CD4-positive, alpha-beta T cell treated with Interleukin-6 at 100 ng/mL for 8 hours (primary cell): ENCODE results near the gene PCDH10.

ENCODE experiments used
- DNase-seq: peaks from one replicate; pipeline ENCODE4 v3.0.0-alpha.2; 2020; ENCODE audit warnings: mixed read lengths, low spot score

Gene PCDH10, protein sequence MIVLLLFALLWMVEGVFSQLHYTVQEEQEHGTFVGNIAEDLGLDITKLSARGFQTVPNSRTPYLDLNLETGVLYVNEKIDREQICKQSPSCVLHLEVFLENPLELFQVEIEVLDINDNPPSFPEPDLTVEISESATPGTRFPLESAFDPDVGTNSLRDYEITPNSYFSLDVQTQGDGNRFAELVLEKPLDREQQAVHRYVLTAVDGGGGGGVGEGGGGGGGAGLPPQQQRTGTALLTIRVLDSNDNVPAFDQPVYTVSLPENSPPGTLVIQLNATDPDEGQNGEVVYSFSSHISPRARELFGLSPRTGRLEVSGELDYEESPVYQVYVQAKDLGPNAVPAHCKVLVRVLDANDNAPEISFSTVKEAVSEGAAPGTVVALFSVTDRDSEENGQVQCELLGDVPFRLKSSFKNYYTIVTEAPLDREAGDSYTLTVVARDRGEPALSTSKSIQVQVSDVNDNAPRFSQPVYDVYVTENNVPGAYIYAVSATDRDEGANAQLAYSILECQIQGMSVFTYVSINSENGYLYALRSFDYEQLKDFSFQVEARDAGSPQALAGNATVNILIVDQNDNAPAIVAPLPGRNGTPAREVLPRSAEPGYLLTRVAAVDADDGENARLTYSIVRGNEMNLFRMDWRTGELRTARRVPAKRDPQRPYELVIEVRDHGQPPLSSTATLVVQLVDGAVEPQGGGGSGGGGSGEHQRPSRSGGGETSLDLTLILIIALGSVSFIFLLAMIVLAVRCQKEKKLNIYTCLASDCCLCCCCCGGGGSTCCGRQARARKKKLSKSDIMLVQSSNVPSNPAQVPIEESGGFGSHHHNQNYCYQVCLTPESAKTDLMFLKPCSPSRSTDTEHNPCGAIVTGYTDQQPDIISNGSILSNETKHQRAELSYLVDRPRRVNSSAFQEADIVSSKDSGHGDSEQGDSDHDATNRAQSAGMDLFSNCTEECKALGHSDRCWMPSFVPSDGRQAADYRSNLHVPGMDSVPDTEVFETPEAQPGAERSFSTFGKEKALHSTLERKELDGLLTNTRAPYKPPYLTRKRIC

DNA sequence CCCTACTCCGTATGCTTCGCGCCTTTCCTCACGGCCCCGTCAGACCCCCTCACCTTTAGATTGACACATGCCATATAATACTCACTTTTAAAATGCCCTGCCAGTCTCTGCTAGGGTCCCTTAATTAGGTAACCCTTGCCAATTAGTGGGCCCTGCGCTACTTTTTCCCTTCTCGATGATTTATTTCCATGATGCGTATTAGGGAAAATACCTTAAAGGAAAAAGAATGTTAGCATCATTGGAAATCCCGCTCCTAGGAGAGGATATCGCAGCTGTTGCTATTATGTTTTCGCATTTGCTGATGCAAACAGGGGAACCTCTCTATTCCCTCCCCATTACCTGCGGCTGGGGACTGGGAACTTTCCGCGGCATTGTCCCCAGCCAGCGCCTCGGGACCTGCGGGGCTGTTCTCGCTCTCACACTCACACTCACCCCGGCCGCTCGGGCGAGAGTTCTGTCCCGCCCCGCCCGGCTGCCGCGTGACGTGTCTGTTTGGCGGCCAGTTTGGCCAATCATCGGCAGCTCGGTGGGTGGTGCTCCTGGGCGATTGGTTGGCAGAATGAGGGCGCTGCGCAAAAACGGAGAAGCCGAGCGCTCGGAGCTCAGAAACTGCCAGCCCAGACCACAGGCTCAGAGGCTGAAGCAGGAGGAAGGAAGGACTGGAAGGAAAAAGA, at the start of gene PCDH10:
Gene PCDH10 (plus strand): TSS at position 605 of the 674 bp plus-strand sequence. CDS start 847 bp downstream, outside the sequence.
- DNase-seq, result no peak

DNA sequence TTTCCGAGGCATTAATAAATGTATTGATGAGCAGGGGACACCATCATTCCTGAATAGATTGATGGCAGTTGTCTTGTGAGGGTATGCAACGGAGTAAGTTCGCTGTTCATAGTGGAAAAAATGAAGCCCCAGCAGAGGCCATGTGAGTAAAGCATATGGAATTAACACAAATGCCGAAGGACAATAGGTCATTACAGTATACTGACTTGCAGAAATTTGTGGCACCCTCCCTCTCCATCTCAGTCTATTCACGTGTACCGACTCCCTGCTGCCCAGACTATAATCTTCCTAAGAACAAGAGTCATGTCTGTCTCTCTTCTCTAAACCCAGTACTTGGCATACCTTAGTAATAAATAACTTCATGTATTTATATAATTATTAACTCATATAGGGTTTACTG, 47.1 kb upstream of the PCDH10 start:
- DNase-seq, result no peak

DNA sequence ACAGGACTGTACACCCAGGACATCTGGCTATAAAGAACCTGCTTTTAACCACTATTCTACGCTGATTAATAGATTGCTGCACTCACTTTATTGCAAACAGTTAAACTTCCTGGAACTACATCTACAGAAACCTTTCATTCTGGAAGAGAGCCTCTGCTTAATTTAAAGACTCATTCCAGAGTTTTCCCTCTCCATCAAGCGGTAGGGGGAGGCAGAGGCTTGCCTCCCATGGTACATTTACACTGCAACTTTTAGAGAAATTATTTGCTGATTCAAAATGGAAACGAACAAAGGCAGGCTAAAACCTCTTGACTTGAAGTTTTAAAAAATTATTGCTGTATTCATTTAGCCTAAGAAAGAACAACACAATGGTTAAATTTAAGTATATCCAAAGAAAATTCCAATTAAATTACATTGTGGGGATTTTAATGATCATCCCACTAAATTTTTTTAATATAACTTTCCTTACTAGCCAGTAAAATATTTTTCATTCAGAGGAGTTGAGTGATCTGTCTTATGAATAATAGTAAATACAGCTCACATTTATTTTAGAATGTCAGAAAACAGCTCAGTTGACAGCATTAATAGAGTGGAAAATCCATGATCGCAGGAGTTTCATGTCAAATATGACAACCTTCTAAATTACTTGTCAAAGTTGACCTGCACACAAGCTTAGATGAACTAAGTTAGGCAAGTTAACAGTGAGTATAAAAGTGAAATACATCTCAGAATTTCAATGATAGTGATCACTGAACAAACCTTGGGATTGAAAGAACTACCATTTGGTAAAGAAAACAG, 46.3 kb upstream of the PCDH10 start:
- DNase-seq, result no peak

DNA sequence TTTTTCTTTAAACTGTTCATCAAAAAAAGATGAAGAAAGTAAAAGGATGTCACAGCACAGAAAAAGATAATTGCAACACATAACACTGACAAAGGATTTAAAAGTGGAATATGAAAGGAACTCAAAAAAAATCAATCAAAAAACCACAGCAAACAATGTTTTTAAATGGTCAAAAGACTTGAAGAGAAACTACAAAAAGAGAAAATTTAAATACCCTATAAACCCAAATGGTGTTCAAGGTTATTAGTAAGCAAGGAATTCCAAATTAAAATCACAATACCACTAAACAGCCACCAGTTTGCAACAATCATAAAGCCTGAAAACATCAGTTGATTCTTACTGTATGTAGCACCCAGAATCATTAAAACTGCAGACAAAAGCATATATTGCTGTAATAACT, 36.5 kb upstream of the PCDH10 start:
- DNase-seq, result no peak

DNA sequence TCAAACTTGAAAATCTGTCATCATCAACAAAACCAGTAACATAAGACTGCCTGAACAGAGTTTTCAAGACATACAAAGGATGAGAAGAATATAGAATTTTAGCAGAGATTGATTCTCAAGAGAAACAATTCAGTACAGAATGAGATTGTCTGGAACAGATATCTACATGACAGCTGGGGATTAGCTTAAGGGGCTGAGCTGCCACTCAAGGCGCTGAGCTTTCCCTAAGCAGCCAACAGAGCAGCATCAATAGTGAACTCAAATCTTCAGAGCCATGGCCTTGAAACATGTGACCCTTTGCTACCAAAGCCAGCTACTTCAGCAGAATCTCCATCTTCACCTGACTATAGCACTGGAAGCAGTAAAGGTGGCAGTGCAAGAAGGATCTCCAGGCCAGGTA, 24.3 kb upstream of the PCDH10 start:
- no peak for DNase-seq

DNA sequence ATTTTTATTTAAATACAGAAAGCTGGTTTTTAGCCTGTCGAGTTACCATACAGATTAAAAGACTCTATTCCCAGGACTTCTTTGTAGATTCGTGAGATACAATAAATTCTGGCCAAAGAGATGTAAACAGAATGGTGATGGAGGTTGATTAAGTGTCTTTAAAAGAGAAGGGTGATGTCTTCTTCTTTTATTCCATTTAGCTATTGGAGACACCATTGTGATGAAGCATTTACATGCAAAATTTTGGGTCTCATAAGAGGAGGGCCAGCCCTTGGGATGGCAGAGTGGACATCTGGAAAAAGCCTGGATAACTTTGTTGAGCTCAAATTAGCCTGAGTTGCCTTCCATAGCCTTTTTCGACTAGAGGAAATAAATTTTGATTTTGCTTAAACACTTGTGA, 21.6 kb upstream of the PCDH10 start:
- DNase-seq, result no peak

DNA sequence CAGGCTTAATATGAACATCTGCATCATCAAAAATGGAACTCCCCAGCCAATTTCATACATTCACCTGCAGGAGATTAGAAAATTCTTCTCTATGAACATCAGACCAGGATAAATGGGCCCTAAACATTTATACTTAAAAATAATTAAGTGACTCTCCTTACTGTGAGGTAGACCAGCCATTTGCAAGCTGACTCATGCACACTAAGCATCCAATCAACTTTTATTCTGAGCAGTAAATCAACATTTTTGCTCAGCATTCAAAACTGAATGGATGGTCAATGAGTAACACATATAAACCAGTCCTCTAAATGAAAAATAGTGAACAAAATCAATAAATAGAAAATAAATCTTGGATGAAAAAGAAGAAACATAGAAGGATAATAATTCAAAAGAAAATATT, 19.9 kb upstream of the PCDH10 start:
- DNase-seq, result no peak

DNA sequence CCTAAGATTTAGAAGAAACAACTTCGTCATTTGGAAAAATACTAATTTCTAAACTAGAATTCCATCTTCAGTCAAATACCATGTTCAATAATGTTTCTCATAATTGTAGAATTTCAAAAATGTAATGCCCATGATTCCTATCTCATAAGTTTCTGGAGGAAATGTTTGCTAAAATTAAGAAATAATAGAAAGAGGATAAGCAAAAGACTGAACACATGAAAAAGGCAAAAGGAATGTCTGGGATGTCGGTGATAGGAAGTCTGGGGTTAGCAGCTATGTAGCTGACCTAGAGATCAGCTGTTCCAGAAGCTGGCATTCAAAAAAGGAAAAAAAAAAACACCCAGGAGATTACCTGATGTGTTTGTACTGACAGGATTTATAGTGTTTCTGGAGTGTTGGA, 18.9 kb upstream of the PCDH10 start:
- no peak for DNase-seq

DNA sequence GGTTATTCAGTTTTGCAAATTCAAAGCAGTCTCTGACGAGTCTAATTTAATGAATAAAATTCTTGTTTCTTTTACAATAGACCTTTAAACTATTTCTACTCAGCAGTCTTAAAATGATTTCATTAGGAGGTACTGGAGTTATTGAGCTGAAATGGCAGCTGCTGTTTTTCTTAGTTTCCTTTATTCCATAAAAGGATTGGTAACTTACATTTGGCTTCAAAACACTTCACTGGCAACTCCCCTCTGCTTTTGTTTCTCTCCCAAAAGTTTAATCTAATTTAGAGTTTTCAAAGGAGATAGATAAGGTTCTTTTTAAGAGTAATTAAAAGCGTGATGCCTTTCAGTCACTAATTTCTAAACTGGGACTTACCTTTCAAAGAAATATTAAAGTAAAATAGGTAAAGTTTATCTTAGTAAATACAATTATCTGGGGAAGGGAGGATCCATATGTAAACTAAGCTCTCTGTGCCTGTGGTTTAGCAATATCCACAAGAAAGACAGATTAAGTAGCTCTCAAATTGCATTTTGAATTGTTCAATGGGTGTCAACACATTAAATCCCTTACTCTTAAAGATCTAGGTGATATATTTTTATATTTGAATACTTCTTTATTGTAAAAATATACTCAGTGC, 17.1 kb upstream of the PCDH10 start:
- no peak for DNase-seq

DNA sequence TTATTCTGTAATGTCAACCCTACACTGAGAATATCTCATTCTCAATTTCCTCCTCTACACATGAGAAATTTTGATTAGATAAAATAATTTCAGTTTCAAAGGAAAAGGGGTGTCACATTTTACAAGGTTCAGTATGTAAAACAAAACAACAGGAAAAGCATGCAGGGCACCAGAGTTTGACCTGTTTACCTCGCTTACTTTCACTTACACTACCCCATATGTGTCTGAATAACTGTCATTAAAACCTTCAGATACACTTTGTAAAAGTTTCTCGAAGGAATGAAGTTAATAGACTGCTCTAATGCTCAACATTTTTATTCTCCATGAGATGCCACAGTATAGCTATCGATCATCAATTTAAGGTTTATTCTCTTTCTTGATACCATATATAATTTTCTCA, 12.3 kb upstream of the PCDH10 start:
- DNase-seq, result no peak

DNA sequence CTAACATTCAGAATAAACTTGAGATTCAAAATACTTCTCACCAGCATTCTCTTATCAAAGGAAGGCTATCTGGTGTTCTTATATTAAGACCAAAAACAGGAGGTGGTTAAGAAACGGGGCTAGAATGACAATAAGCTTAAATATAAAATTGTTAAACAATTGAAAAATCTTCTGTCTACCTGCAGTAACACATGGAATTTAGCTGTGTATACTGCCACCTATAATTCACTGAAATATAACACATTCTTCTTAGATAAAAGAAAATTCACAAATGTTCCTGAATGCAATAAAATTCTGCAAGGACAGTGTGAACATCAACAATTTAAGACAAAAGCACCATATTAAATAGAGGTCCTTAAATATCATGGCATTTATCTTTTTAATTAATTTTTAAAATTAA, 11.5 kb upstream of the PCDH10 start:
- no peak for DNase-seq

DNA sequence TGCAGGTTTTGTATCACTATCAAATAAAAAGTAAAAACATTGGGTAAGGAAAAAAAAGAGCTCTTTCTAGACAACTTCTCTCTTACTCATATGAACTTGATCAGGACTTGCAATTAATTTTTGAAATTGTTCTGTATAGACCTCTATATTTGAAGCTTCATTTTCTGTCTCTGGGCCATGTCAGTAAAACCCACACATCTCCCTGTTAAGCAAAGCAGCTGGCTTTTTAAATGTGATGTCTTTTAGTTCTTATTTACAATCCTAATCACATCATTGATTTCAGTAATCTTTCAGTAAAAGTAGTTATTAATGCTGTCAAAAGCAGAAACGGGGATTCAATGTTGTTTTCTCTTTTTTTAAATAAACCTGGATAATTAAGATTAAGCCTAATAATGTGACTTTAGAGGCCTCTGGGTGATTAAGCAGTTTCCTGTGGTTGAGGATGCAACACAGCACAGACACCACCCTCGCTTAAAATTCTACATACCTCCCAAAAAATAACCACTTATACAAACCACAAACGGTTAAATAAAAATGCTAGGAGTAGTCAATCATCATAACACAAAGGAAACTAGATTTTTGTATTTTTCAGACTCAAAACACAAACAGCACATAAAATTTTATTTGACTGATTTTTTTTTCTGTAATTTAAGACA, 5.2 kb upstream of the PCDH10 start:
- DNase-seq, result no peak

DNA sequence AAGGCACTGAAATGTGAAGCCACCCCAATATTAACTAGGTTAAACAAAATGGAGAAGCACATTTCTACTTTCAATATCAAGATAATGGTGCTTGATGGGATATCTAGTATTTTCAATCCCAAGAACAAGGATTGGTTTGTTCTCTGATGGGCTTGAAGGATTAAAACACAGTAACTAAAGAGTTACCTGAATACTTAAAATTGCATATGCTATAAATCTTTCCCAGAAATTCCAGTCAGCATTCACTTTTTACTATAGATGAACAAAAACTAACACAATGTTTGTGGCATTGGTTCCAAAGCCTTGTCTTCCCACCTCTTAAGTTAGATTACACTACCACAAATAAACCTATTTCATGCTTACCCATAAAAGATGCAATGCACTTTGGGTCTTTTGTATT, 3.9 kb upstream of the PCDH10 start:
- DNase-seq, result no peak

DNA sequence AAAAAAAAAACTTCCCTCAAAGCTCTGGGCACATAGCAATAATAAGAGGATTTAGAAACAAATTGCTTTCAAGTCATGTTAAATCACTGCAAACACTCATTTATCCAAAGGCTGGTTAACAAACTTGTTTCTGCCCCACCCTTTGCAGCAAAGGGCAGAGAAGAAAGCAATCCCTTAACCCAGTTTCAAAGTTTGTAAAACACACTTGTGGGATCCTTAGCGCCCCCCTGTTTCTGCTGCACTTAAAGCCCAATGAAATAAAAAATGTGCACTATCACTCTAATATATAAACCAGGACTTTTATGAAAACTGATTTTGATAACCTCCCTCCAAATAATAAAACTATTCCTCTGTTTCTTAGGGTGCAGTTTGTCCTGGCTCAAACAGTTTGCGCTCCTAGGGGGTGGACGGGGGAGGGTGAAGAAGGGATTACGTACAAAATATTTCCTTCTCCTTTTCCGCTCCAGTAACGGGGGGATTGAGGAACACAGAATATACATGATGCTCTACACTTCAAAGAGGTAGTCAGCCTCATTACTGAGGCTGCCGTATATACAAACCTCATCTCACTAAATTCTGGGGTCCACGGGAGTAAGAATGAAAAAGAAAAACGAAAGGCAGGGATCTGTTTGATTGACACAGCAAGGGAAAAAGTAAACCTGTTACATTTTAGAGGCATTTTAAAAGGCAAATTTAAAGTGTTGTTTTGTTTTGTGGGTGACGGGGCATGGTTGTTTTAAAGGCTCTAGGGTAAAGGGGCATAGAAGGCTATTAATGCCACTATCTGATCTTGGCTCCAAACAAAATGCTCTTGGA, 3.1 kb upstream of the PCDH10 start:
- no peak for DNase-seq

DNA sequence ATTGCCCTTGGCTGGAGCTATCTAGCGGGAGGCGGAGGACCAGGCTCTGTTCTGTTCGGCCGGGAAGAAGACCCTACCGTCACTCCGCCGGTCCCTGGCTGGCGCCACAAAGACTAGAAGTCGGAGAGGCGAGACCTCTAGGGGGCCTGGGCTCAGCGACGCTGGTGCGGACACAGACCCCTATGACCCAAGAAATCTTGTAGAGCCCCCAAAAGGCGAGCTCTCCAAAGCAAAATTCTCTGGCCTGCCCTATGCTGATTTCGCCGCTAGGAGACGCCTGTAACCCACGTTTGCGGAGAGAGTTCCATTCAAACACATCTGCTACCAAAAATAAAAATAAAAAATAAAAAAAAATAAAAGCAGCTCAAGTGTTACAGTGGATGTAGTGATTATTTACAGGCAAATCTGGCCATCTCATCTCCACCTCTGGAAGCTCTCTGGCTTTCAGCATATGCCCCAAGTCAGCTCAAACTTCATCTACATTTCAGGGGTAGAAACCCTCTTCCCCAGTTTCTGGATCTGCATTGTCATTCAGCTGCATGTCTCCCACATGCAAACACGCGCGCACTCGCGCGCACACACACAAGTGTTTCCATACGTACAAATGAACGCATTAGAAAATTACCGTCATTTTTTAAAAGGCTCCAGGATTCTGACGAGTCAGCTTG, 2.4 kb upstream of the PCDH10 start:
- DNase-seq, result no peak

DNA sequence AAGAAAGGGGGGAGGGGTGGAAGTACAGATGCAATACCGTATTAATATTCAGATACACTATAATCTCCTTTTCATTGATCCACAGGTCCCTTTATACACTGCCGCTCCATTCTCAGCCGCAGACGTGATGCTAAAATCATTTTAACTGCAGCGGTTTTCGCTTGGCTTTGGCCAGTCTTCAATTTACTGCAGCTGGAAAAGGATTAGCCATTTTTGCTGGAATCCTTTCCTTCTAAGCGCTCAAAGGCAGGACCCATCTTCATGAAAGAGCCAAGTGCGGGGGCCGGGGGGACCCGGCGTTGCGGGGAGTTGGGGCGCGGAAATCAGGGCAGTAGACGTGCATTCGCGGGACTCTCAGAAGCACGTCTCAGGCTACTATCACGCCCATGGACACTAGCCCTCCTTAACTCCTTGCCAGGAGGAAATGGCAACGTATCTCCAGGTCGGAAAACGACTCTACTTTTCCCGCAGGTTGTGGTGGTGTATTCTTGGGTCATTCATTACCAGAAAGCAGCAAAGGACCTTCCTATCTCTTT, 1.7 kb upstream of the PCDH10 start:
- DNase-seq, result no peak

DNA sequence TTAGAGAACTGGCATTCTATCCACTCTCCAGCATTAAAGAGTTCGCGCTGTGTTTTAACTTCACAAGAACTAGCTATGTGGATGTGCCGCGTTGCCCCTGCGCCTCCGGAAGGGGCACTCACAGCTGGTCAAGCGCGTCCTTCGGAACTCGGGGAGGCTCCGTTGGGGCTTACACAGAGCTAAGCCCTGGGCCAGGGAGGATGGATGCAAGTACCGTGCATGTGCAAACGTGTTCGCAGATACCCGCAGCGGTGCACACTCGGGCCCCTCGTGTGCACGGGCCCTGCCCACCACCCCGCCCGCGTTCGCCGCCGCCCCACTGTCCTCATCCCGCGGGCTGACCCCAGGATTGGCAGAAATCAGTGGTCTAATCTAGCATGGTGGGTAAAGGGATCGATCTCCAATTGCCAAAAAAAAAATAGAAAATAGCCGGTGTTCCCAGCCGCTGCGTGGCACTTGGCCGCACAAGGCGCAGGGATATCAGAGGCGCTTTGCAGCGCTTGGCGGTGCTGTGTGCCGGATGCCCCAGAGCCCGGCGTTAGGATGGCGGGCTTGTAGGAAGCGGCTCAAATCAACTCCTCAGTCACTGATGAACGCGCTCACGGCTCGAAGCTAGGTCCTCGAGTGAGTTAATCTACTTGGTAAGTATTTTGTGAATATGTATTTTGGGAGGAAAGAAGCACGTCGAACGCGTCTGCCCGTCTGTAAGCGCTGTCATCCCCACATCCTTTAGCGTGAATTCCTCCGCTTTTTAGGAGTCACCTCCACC, 989 bp upstream of the PCDH10 start:
- DNase-seq, result no peak

DNA sequence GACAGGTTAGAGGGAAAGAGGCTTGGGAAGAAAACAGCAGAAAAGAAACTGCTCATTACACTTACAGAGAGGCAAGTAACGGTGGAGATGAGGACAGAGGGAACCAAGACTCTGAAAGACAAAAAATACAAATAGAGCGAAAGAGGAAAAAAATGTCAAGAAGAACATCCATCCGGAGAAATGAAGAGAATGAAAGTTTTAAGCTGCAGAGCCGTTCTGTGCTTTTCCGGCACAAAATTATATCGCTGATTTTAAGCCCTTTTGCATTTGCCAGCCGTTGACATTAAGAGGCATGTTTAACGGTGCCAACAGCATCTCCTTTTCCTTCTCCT, 236 bp downstream of the PCDH10 start:
- no peak for DNase-seq
